CD14-positive monocyte (primary cell): ENCODE measurements around the gene CLDN18. TPM values are rescaled to one million over a fixed set of nuclear protein-coding genes. Genes with fewer than 3 reads are reported as not detected.

ENCODE experiments used
- DNase-seq, 3 donors: peaks; one replicate each; pipeline ENCODE4 v3.0.0-alpha.2; 2011 to 2022
- H2AFZ ChIP-seq: 2 replicates; pipeline ENCODE4 v1.6.0; 2012; ENCODE audit warnings: mild to moderate bottlenecking, low read depth, low read length, inconsistent platforms; ENCODE audit not compliant: insufficient read depth, poor library complexity, severe bottlenecking
- H3K27ac ChIP-seq, 2 donors: 1 replicate in 1 of 2; 2 replicates in 1 of 2; pipeline ENCODE4 v1.5.1; 2012 to 2013; ENCODE audit warnings: low read length in 2 of 2, control low read depth in 1 of 2, inconsistent platforms in 1 of 2, low read depth in 1 of 2, mild to moderate bottlenecking in 1 of 2
- H3K27me3 ChIP-seq, 2 donors: one replicate each; pipeline versions ENCODE4 v1.6.0 to v1.6.1; 2011 to 2013; ENCODE audit warnings: low read length in 2 of 2; ENCODE audit not compliant: control insufficient read depth in 2 of 2, insufficient read depth in 2 of 2
- H3K36me3 ChIP-seq, 2 donors: replicated peaks in 1 of 2; 1 replicate in 1 of 2; 2 replicates in 1 of 2; pipeline versions ENCODE4 v1.5.1 to v1.6.1; 2012 to 2013; ENCODE audit warnings: low read length in 2 of 2, control low read depth in 1 of 2, inconsistent platforms in 1 of 2, mild to moderate bottlenecking in 1 of 2; ENCODE audit not compliant: insufficient read depth in 2 of 2, control insufficient read depth in 1 of 2
- H3K4me1 ChIP-seq, 2 donors: 1 replicate in 1 of 2; 2 replicates in 1 of 2; pipeline versions ENCODE4 v1.5.1 to v1.6.1; 2012 to 2013; ENCODE audit warnings: low read length in 2 of 2, control low read depth in 1 of 2, inconsistent platforms in 1 of 2, mild to moderate bottlenecking in 1 of 2, moderate library complexity in 1 of 2; ENCODE audit not compliant: insufficient read depth in 2 of 2, control insufficient read depth in 1 of 2
- H3K4me2 ChIP-seq: replicated peaks from 2 replicates; pipeline ENCODE3; 2012; ENCODE audit warnings: low read length, moderate library complexity, mild to moderate bottlenecking; ENCODE audit not compliant: poor library complexity, severe bottlenecking; ENCODE audit errors: extremely low read depth
- H3K4me3 ChIP-seq, 3 experiments: fragments of 200-600 bp in 1 of 3; sonication (generic) in 1 of 3; replicated peaks in 1 of 3; 1 replicate in 2 of 3; 2 replicates in 1 of 3; pipeline ENCODE4 v1.5.1; 2011 to 2013; ENCODE audit warnings: low read length in 3 of 3, mild to moderate bottlenecking in 3 of 3, control low read depth in 2 of 3, low read depth in 2 of 3, inconsistent platforms in 1 of 3, moderate library complexity in 1 of 3
- H3K79me2 ChIP-seq: 2 replicates; pipeline ENCODE4 v1.6.0; 2012; ENCODE audit warnings: mild to moderate bottlenecking, control low read depth, inconsistent platforms, low read length, moderate library complexity; ENCODE audit not compliant: insufficient read depth
- H3K9ac ChIP-seq: 2 replicates; pipeline ENCODE4 v1.6.0; 2017; ENCODE audit warnings: low read length, mild to moderate bottlenecking; ENCODE audit not compliant: insufficient read depth, poor library complexity, severe bottlenecking
- H3K9me3 ChIP-seq, 2 donors: replicated peaks in 1 of 2; 1 replicate in 1 of 2; 2 replicates in 1 of 2; pipeline versions ENCODE4 v1.5.1 to v1.6.1; 2012 to 2013; ENCODE audit warnings: low read length in 2 of 2, control low read depth in 1 of 2; ENCODE audit not compliant: control insufficient read depth in 1 of 2, insufficient read depth in 1 of 2
- H4K20me1 ChIP-seq: 2 replicates; pipeline ENCODE4 v1.6.0; 2012; ENCODE audit warnings: mild to moderate bottlenecking, low read length, control low read depth, moderate library complexity; ENCODE audit not compliant: insufficient read depth
- H3K27ac Mint-ChIP-seq, 7 donors: one replicate each; pipeline ENCODE4 v1.8.0; 2020; ENCODE audit warnings: mild to moderate bottlenecking in 7 of 7, mixed read lengths in 7 of 7, moderate library complexity in 6 of 7, inconsistent platforms in 2 of 7
- H3K27me3 Mint-ChIP-seq, 3 donors: one replicate each; pipeline ENCODE4 v1.8.0; 2021 to 2022; ENCODE audit warnings: low read depth in 3 of 3, mild to moderate bottlenecking in 3 of 3, mixed read lengths in 3 of 3, moderate library complexity in 3 of 3, inconsistent platforms in 1 of 3
- H3K36me3 Mint-ChIP-seq, 2 donors: one replicate each; pipeline ENCODE4 v1.8.0; 2020; ENCODE audit warnings: mixed read lengths in 2 of 2, inconsistent platforms in 1 of 2, mild to moderate bottlenecking in 1 of 2
- H3K4me1 Mint-ChIP-seq: one replicate; pipeline ENCODE4 v1.8.0; 2020; ENCODE audit warnings: mild to moderate bottlenecking, mixed read lengths
- H3K4me3 Mint-ChIP-seq, 2 donors: one replicate each; pipeline ENCODE4 v1.8.0; 2020; ENCODE audit warnings: mild to moderate bottlenecking in 2 of 2, mixed read lengths in 2 of 2, moderate library complexity in 1 of 2
- H3K9me3 Mint-ChIP-seq, 7 donors: one replicate each; pipeline ENCODE4 v1.8.0; 2020 to 2022; ENCODE audit warnings: mixed read lengths in 7 of 7, mild to moderate bottlenecking in 6 of 7, moderate library complexity in 6 of 7, inconsistent platforms in 2 of 7
- WGBS: methylation state at CpG from one replicate; pipeline ENCODE4 v1.1.5; 2013; ENCODE audit warnings: missing lambda C conversion rate; ENCODE audit not compliant: insufficient coverage; 5-methylcytosine and 5-hydroxymethylcytosine counted together
- intact Hi-C, 2 donors: fragments of 100-400 bp; cut with micrococcal nuclease; formaldehyde crosslinking; loops; one replicate each; pipeline versions ENCODE4 v1.15.0 to v1.15.1; 2023
- polyA plus RNA-seq, 3 donors: library from polyadenylated mRNA; depleted of rRNA in 1 of 3; unstranded in 2 of 3; stranded (reverse) in 1 of 3; fragments of 300-500 nt in 2 of 3; fragments of >200 nt in 1 of 3; fragmentation: Illumina TruSeq in 2 of 3; gene quantifications; 1 replicate in 2 of 3; 2 replicates in 1 of 3; pipeline ENCODE4 v1.2.3, GENCODE V29; 2012 to 2021
- TF ChIP-seq, protein P1 (sequence below): fragments of 200-600 bp; IDR thresholded peaks from one replicate; pipeline ENCODE4 v1.8.0; 2022; ENCODE audit warnings: antibody characterized with exemption, mild to moderate bottlenecking

Gene CLDN18
- polyA plus RNA-seq, 3 donors, result not detected

GRCh38 chr3:137992592-137992991, 17.4 kb upstream of the CLDN18 start:
- WGBS, result 93% methylated on average over 3 of the region's 4 CpGs
- no peak overlapping the region for H3K4me3 Mint-ChIP-seq
- H4K20me1 ChIP-seq, result no peaks in the 10 kb centered on the region

GRCh38 chr3:137998121-137999042, 11.6 kb upstream of the CLDN18 start:
- Mint-ChIP-seq H3K9me3 (peaks cover 3 to 12% (median 5%) of the 10 kb centered on the region in 7 donors), H3K4me1 (no peaks in the 10 kb centered on the region), H3K36me3 (no peaks in the 10 kb centered on the region), H3K27ac (no peak overlapping the region), H3K4me3 (no peak overlapping the region), H3K27me3 (peaks cover 0 to 9% (median 0%) of the 10 kb centered on the region in 3 donors)
- Histone ChIP-seq H2AFZ (no peak overlapping the region), H3K79me2 (no peaks in the 10 kb centered on the region), H3K9ac (no peak overlapping the region), H3K4me1 (no peaks in the 10 kb centered on the region), H3K27ac (no peak overlapping the region), H3K9me3 (peaks cover 4 to 9% of the 10 kb centered on the region in 2 donors), H3K4me2 (no peak overlapping the region), H3K36me3 (no peaks in the 10 kb centered on the region), H3K4me3 (no peak overlapping the region), H4K20me1 (no peaks in the 10 kb centered on the region), H3K27me3 (no peaks in the 10 kb centered on the region)
- WGBS, result 96% methylated on average over 14 of the region's 18 CpGs
- no peak for DNase-seq
- TF ChIP-seq, protein P1, sequence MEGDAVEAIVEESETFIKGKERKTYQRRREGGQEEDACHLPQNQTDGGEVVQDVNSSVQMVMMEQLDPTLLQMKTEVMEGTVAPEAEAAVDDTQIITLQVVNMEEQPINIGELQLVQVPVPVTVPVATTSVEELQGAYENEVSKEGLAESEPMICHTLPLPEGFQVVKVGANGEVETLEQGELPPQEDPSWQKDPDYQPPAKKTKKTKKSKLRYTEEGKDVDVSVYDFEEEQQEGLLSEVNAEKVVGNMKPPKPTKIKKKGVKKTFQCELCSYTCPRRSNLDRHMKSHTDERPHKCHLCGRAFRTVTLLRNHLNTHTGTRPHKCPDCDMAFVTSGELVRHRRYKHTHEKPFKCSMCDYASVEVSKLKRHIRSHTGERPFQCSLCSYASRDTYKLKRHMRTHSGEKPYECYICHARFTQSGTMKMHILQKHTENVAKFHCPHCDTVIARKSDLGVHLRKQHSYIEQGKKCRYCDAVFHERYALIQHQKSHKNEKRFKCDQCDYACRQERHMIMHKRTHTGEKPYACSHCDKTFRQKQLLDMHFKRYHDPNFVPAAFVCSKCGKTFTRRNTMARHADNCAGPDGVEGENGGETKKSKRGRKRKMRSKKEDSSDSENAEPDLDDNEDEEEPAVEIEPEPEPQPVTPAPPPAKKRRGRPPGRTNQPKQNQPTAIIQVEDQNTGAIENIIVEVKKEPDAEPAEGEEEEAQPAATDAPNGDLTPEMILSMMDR, result no peak
- intact Hi-C loops, result no loop called here

More at GRCh38 chr3:137992592-137992991, 17.4 kb upstream of the CLDN18 start:
- H3K4me1 ChIP-seq, result no peaks in the 10 kb centered on the region
- no peak for DNase-seq
- peaks cover 1 to 7% (median 5%) of the 10 kb centered on the region in 3 donors for H3K27me3 Mint-ChIP-seq
- no peak overlapping the region for H3K27ac Mint-ChIP-seq
- H3K27me3 ChIP-seq, result no peaks in the 10 kb centered on the region
- peaks cover 3 to 12% (median 5%) of the 10 kb centered on the region in 7 donors for H3K9me3 Mint-ChIP-seq
- no peak overlapping the region for H3K27ac ChIP-seq
- TF ChIP-seq, protein P1, result no peak
- intact Hi-C loops, result no loop called here
- H3K4me1 Mint-ChIP-seq, result no peaks in the 10 kb centered on the region
- H2AFZ ChIP-seq, result no peak overlapping the region
- no peak overlapping the region for H3K4me3 ChIP-seq
- peaks cover 0 to 9% of the 10 kb centered on the region in 2 donors for H3K9me3 ChIP-seq
- H3K36me3 ChIP-seq, result no peaks in the 10 kb centered on the region
- no peak overlapping the region for H3K9ac ChIP-seq
- H3K36me3 Mint-ChIP-seq, result no peaks in the 10 kb centered on the region
- no peak overlapping the region for H3K4me2 ChIP-seq
- H3K79me2 ChIP-seq, result no peaks in the 10 kb centered on the region
